Measurements from ENCODE around the gene SERPINB5.

The SERPINB5 gene

DNA sequence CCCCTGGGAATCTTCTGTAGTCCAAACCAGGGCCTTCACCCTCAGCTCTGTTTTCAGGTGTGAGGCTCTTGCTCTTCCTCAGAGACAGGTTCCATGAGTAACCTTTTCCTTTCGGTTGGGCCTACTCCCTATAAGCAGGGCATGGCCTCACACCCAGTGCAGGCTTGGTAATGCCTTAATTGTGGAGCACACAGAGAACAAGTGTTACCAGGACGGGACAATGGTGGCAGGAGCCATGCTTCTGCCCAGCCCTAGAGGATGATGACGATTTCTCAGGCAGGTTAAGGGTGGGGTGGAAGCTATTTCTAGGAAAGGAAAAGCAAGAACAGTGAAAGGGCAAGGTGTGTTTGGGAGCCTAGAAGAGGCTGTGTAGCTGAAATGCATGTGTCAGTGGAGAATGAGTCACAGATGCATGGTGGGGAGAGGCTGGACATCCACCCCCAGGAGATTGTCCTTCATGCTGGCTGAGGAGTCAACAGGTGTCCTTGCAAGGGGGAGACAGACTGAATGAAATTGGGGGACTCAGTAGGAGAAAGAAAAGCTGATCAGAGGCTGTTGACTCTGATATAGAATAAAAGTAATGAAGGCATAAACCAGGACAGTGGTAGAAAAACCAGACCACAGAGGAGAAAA lies 43.4 kb downstream of the SERPINB5 start:
- POLR2A ChIA-PET = no interaction called here
- TF ChIP-seq, protein P1, sequence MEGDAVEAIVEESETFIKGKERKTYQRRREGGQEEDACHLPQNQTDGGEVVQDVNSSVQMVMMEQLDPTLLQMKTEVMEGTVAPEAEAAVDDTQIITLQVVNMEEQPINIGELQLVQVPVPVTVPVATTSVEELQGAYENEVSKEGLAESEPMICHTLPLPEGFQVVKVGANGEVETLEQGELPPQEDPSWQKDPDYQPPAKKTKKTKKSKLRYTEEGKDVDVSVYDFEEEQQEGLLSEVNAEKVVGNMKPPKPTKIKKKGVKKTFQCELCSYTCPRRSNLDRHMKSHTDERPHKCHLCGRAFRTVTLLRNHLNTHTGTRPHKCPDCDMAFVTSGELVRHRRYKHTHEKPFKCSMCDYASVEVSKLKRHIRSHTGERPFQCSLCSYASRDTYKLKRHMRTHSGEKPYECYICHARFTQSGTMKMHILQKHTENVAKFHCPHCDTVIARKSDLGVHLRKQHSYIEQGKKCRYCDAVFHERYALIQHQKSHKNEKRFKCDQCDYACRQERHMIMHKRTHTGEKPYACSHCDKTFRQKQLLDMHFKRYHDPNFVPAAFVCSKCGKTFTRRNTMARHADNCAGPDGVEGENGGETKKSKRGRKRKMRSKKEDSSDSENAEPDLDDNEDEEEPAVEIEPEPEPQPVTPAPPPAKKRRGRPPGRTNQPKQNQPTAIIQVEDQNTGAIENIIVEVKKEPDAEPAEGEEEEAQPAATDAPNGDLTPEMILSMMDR (IDR thresholded peaks at IDR 0.05; ENCODE audit: control extremely low read depth, extremely low read depth, low read depth, missing control alignments) = no peak
- CTCF ChIA-PET = interaction anchor here (0.7 to 8.0 kb wide), 9 partner anchors 8 to 416 kb away, joined by 3 to 179 read pairs (median 27); no protein-coding TSS in a partner anchor
- DNase-seq (ENCODE audit: extremely low spot score) = no peak

DNA sequence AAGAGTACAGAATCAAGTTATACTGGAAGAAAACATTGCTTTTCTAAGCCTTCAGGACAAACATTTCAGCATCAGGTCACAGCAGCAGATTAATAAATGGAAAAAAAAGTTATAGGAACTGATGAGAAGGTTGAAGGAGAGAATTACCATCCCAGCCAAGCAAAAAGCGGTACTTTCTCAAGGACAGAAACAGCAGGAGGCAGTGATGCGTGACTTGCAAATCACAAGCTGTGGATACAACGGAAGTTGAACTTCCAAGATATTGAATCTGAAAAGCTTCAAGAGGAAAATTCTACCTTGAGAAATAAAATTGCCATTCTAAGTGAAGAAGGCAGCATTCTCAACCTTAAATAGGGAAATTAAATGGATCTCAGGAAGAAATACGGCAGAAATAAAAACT lies 46.9 kb downstream of the SERPINB5 start:
- CTCF ChIA-PET = no interaction called here

DNA sequence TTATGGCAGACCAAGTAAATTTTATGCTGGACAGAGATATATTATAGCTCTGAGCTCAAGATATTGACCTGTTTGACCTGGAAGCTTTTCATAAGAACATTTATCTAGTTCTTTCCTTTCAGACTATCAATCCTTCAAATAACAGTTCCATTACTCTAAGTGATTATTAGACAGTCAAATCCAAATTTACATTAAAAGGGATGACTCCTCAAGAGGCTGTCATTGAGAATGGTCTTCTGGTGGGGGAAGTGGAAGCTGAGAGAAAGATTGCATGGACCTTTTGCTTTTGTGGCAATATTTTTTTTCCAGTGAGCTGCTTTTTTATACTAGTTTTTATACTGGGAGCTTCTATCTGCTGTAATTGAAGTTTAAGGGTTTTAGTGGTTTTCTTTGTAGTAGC lies 50.5 kb downstream of the SERPINB5 start:
- CTCF ChIA-PET = interaction anchor here (0.9 to 8.3 kb wide), 6 partner anchors 11 to 51 kb away, joined by 3 to 60 read pairs (median 5); no protein-coding TSS in a partner anchor

More for the DNA sequence above, 46.9 kb downstream of the SERPINB5 start:
- POLR2A ChIA-PET = no interaction called here
- DNase-seq (ENCODE audit: extremely low spot score) = no peak
- TF ChIP-seq, protein P1 (IDR thresholded peaks at IDR 0.05; ENCODE audit: control extremely low read depth, extremely low read depth, low read depth, missing control alignments) = no peak

DNA sequence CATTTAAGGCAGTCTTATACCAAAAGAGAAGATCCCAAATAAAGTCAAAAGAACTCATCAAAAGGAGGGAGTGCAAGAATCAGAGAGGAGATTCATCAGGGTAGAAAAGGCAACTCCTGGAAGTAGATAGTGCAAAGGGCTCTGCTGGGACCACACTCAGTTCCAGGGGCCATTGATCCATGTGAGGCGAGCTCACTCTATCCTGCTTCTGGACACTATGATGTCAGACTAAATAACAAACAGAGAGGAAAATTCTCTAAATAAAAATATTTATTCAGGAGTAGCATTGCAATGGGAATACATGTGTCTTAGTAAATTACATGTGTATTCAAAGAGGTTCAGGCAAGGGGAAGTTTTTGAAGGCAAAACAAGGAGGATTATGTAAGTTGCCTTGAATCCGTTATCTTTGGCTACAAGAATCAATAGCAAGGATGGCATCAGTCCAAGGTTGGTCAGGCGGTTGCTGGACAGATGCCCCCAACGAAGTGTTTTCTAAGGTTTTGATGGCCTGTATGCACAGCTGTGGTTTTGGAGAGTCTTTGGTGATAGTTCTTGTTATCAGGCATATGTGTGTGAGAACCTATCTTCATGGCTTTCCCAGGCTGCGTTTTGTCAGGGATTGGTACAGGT lies 52.2 kb downstream of the SERPINB5 start:
- ChIA-PET CTCF (interaction anchor here (0.7 to 8.3 kb wide), 6 partner anchors 13 to 408 kb away, joined by 3 to 60 read pairs (median 3); partner anchors contain the start of gene SERPINB12), POLR2A (no interaction called here)
- no peak for DNase-seq (ENCODE audit: extremely low spot score)
- TF ChIP-seq, protein P1 (IDR thresholded peaks at IDR 0.05; ENCODE audit: control extremely low read depth, extremely low read depth, low read depth, missing control alignments) = no peak

More for the DNA sequence above, 50.5 kb downstream of the SERPINB5 start:
- DNase-seq (ENCODE audit: extremely low spot score) = no peak
- POLR2A ChIA-PET = no interaction called here
- TF ChIP-seq, protein P1 (IDR thresholded peaks at IDR 0.05; ENCODE audit: control extremely low read depth, extremely low read depth, low read depth, missing control alignments) = no peak

DNA sequence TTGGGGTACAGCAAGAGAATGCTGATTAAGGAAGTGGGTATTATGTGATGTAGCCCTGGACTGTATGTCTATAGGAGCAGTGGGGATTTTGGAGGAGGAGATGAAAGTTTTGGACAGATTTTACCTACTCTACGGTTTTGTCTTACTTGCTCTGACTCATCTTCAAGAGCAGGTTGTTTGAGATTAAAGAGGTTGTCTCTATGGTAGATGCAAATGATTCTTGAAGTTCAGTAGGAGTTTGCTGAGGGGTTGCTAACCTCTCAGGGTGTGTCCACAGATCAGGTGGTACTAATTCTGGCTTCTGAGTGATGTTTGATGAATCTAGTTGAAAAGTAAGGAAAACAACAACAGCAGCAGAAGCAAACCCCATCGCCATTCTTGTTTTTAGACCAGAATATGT lies 55.7 kb downstream of the SERPINB5 start:
- CTCF ChIA-PET = interaction anchor here (8.3 kb wide), 1 partner anchor 16 kb away, joined by 60 read pairs; no protein-coding TSS in a partner anchor

DNA sequence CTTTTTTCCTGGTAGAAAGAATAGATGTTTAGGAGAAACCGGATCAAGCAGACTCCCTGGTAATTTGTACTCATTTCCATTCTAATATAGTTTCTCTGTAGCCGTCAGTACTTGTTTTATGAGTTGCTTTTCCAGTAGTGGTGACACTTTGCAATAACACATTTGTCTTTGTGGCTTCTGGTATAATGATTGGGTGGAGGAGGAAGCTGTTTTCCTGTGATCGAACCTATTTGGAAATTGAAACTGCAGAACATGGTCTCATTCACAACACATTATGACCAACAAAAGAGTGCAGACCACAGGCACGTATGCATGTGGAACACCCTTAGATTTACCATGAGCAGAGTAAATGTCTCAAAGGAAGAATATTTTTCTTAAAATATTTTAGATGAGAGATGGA lies 57.9 kb downstream of the SERPINB5 start:
- ChIA-PET CTCF (interaction anchor here (1.1 to 2.4 kb wide), 3 partner anchors 10 to 21 kb away, joined by 3 to 13 read pairs (median 4); no protein-coding TSS in a partner anchor), POLR2A (no interaction called here)
- TF ChIP-seq, protein P1 (IDR thresholded peaks at IDR 0.05; ENCODE audit: control extremely low read depth, extremely low read depth, low read depth, missing control alignments) = no peak
- DNase-seq (ENCODE audit: extremely low spot score) = no peak

More for the DNA sequence above, 55.7 kb downstream of the SERPINB5 start:
- POLR2A ChIA-PET = no interaction called here
- no peak for DNase-seq (ENCODE audit: extremely low spot score)
- TF ChIP-seq, protein P1 (IDR thresholded peaks at IDR 0.05; ENCODE audit: control extremely low read depth, extremely low read depth, low read depth, missing control alignments) = no peak
